ENCODE measurements around the gene DMRTC2.
A peak's percentile ranks its signal among the peaks of the same experiment; 100 is the strongest.

The DMRTC2 gene

DNA sequence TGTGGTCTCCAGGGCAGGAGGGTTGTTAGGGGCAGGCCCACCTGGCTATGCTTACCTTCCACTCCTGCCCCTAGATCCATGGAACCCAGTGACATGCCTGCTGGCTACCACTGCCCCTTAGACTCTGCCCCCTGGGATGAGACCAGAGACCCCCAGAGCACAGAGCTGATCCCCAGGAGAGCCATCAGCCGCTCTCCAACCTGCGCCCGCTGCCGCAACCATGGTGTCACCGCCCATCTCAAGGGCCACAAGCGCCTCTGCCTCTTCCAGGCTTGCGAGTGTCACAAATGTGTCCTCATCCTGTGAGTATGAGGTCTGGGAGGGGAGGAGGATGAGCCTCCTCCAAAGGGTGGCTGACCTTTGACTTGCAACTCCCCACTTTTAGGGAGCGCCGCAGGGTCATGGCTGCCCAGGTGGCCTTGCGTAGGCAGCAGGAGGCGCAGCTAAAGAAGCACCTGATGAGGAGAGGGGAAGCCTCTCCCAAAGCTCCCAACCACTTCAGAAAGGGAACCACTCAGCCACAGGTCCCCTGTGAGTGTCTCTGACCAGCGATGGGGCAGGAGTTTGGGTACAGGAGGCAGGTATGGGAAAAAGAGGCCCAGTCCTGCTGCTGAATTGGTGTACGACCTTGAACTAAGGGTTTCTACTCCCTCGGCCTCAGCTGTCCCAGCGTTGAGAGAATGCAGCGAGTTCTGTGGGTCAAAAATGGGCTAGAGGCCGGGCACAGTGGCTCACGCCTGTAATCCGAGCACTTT lies 2.7 kb downstream of the DMRTC2 start:
- DNase-seq = no peak

DNA sequence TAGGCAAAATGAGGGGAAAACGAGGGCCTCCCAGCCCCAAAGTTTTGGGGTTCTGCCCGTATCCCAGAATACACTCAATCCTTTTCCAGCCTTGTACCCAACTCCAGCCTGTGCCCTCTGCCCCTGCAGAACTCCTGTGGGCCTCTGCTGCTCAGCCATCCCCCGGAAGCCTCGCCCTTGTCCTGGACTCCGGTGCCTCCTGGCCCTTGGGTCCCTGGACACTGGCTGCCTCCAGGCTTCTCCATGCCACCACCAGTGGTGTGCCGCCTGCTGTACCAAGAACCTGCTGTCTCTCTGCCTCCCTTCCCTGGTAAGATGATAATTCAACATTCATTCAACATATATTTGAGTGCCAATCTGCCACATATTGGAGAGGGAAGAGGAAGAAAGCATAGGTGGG lies 3.8 kb downstream of the DMRTC2 start:
- no peak for DNase-seq

DNA sequence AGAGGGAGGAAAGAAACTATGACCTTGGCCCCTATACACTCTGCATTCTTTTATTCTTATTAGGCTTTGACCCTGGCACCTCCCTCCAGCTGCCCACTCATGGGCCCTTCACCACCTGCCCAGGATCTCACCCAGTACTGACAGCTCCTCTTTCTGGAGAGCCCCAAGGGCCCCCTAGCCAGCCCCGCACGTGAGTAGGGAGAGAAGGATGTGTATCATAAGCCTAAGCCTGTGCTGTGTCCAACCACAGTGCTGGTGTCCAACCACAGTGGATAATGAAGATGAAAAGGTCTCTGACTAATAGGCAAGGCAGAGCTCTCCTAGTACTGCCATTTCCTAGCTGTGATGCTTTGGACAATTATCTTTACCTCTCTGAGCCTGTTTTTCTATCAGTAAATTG lies 4.2 kb downstream of the DMRTC2 start:
- no peak for DNase-seq

DNA sequence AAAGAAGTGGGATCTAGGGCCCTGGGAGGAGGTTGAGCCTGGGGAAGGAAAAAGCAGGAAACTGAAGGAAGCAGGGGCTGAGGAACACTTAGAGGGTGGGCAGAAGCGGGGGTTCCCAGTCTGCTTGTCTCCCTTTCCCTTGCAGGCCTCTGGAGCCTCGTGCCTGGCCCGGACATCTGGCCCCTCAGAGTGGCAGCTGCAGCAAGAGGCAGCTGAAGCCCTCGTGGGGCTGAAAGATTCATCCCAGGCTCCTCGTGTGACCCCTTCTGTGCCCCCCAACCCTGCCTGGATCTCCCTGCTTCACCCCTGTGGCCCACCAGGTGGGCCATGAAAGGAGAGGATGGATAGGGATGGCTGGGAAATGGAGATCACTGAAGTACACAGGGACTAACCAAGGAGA lies 5.5 kb downstream of the DMRTC2 start:
- DNase-seq = no peak

DNA sequence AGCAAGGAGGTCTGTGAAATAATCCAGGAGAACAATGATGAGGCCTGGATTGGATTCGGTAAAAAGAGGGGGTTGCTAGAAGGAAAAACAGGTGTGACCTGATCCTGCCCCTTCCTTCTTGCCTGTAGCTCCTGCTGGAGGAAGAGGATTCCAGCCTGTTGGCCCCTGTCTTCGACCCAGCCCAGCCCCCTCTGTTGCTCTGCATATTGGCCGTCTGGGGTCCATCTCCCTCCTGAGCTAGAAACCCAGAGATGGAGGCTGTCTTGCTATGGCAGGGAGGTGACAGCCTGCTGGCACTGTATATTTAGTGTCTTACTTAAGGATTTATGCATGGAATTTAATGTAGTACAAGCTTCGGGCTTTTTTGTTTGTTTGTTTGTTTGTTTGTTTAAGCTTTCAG lies 6.6 kb downstream of the DMRTC2 start:
- no peak for DNase-seq

DNA sequence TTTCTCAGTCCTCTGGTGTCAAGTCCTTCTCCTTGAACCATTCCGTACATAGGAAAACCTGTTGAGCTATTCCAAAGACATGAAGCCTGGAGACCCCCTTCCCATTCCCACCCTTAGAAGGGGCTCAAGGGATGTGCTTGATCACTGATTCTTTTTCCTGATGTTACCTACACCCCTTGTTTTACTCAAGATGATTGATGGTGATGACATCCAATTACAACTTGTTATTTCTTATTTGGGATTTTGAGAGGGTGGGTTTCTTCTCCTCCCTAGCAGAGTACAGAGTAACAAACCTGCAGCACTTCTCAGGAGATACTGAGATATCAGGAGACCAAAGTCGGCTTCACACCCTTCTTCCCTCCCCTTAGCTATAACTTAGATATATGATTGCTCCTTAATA lies 8.5 kb downstream of the DMRTC2 start:
- no peak for DNase-seq

DNA sequence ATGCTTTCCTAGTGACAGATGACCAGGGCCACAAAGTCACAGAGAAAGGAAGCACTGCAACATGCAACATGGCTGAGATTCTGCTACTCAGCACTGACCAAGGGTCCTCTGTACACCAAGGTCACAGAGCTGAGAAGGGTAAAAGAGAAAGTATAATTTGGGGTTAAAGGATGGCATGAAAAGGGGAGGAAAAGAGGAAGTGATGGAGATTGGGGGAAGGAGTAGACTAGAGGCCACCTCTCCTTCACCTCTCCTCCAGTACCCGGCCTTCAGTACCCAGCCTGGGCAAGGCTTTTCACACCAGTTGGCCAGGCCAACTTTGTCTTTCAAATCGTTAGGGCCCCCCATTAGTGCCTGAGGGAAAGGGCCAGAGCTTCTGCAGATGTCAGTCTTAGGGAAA lies 8.9 kb downstream of the DMRTC2 start:
- no peak for DNase-seq

DNA sequence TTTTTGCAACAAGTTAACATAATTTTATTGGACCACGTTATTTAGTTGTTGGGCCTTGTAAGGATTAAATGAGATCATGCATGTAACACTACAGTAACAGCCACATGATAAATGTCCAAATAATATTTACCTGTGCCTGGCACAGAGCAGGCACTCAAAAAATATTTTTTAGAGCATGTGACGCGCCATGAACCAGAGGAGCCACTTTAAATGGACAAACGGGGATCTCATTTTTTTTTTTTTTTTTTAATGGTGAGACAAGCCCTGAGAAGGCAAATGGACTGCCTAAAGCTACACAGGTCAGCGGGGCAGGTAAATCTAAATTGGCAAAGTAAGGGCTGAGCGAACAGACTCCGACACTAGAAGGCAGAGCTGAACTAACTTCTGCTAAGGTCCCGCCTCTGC lies 14.4 kb downstream of the DMRTC2 start:
- no peak for DNase-seq

DNA sequence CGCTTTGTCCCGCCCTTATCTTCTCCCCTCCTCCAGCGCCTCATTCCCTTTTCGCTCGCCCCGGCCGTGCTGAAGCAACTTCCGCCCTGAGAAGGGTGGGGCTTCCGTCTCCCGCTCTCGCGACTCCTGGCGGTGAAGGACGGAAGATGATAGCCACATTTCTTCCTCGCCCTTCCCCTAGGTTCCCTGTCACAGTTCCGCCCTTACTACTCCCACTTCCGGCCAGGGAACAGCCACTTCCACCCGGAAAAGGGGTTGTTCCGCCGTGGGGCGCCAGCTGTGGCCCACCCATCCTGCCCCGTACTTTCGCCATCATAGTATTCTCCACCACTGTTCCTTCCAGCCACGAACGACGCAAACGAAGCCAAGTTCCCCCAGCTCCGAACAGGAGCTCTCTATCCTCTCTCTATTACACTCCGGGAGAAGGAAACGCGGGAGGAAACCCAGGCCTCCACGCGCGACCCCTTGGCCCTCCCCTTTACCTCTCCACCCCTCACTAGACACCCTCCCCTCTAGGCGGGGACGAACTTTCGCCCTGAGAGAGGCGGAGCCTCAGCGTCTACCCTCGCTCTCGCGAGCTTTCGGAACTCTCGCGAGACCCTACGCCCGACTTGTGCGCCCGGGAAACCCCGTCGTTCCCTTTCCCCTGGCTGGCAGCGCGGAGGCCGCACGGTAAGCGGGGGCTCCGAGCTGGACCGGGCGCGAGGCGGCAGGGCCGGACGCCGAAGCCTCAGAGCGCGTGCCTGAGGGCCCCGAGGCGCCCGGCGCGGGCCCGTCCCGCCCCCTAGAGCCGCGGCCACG lies 15.0 kb downstream of the DMRTC2 start, which contains the start of gene RPS19:
TSS of gene RPS19 (plus strand) at position 638 of the 801 bp plus-strand sequence. CDS start 520 bp downstream, outside the sequence.
- peak; percentile 99 for DNase-seq

DNA sequence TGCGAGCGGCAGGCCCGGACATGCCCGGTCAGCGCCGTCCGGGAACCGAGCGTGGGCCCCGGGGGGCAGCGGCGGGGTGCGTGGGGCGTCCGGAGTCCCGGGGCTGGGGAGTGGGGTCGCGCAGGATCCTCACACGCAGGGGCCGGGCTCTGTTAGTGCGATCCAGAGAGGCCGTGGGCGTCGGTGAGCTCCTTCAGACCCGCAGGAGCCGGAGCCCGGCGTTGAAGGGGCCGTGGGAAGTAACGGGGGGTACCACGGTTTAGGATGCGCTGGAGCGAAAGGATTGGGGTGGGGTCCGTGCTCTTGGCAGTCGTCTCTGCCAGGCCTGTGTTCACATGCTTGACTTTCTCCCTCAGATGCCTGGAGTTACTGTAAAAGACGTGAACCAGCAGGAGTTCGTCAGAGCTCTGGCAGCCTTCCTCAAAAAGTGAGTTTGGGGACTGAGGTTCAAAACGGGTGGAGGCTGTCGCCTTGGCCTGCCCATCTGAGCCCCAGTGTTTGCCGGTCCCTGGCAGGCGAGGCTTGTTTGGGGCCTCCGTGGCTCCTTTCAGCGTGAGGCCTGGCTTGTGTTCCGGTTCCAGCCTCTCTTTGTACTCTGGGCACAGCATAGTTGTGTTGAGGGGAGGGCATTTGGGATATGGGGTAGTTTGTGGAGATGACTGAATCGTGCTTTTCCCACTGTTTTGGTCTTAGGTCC lies 15.7 kb downstream of the DMRTC2 start:
- no peak for DNase-seq

DNA sequence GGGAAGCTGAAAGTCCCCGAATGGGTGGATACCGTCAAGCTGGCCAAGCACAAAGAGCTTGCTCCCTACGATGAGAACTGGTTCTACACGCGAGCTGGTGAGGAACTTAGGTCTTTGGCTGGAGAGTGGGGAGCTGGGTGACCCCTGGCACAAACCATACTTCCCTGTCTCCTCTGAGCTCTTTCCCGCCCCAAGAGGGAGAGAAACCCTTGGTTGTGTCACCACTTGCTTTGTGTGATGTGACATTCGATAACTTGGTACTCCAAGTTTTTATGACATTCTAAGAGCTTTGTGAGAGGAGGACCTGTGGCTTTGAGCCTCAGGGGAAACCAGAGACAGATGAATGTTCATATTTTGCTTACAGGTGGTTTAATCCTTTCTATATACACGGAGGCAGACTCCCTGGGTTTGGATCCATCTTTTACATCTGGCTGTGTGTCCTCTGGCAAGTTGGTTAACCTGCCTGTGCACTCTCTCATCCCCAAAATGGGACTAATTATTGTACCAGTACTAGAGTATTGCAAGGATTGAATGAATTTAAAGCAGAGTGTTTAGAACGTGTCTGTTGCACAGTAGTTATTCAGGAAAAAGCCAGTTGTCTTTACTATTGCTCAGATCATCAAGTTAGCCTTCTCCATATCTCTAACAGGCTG lies 16.4 kb downstream of the DMRTC2 start:
- peak; percentile 66 for DNase-seq

DNA sequence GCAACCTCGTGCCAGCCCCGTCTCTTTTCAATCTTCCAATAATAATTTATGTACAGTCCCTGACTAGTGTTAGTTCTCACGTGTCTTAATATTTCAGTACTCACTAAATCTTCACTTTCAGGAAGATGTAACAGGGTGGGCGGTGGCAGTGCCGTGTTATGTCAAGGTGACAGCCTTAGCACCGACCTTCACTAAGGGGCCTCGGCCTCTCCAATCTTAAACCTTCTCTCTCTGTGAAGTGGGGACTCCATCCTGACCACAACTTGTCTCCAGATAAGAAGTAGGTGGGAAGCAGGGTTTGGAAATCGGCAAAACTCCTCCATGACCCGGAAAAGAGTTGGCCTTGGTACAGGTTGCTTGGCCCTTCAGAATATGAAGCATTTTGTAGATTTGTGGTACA lies 17.0 kb downstream of the DMRTC2 start:
- DNase-seq = no peak

DNA sequence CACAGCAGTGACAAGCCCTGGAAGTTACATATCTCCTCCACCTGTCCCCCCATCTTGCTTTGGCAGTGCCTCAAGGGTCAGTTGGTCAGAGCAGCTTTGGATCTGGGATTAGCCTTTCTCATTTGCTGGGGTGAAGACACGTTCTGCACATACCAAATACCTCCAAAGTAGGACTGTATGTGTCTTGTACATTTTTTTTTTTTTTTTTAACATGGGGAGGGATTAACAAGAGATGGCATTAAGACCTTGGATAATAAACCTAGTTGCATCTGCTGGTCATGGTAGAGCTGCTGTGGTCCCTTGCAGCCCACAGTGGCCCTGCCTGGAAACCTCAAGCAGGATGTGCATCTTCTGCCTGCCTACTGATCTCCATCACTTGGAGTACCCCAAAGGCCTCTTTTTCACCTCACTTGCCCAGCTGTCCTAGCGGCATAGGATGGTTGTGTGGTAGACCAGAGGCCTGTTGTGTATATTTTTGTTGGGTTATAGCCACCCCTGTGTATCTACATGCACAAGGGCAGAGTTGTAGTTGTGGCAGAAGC lies 17.7 kb downstream of the DMRTC2 start:
- DNase-seq = no peak

DNA sequence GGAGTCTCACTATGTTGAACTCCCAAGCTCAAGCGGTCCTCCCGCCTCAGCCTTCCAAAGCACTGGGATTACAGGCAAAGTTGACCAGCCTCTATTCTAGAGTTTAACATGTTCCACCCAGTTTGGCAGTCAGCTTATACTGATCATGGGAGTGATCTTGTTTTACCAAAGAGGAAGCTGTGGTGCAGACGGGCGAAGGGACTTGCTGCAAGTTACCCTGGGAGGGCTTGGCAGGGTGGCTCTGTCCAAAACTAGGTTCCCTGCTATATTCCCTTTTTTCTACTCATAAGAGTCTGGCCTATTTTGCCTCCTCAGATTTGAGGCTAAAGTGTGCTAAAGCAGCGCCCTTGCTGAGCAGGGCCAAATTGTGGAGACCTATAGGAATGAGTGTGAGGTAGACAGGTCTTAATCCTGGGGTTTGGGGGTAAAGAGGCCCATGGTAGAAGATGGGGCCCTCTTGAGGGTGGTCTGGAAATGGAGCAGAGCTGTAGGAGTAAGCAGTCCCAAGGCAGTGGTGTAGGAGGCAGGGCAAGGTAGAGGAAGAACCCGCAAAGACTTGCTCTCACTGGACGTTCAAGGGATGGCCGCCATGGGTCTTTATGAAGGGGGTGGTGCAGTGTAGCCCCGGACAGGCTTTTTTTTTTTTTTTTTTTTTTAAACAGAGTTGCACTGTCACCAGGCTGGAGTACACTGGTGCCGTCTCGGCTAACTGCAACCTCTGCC lies 18.5 kb downstream of the DMRTC2 start:
- DNase-seq = no peak

DNA sequence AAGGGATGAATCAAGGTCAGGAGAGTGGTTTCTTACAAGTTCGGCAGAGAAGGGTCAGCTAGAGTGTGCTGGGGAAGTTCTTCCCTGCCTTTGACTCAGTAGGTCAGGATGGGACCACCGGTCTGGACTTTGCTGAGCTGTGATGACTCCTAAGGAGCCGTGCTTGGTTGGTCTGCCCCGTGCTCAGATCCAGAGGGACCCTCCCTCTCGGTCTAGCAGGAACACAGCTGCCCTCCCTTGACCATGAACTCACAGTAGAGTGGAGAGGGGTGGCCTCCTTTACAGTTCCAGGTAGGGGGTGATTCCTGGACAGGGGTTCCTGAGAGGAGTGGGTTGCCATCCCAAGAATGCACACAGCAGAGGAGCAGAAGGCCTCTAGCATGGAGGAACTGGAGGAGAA lies 19.5 kb downstream of the DMRTC2 start:
- no peak for DNase-seq

DNA sequence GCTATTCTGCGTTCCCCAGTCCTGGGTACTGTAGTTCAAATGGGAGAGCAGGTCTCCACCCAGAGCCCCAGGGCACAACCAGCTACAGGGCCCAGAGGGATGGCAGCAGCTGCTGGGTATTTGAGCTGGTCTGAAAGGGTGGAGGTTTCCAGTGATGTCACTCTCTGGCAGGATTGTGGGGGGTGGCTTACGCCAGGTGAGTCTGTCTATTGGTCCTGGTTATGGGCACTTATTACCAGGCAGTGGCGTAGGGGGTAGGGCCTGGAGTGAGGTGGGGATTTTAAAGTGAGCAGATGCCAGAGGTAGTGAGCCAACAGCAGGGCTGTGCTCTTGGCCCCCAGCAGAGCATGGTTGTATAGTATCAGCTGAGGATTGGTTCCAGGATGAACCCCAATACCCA lies 21.4 kb downstream of the DMRTC2 start:
- peak; percentile 72 for DNase-seq

DNA sequence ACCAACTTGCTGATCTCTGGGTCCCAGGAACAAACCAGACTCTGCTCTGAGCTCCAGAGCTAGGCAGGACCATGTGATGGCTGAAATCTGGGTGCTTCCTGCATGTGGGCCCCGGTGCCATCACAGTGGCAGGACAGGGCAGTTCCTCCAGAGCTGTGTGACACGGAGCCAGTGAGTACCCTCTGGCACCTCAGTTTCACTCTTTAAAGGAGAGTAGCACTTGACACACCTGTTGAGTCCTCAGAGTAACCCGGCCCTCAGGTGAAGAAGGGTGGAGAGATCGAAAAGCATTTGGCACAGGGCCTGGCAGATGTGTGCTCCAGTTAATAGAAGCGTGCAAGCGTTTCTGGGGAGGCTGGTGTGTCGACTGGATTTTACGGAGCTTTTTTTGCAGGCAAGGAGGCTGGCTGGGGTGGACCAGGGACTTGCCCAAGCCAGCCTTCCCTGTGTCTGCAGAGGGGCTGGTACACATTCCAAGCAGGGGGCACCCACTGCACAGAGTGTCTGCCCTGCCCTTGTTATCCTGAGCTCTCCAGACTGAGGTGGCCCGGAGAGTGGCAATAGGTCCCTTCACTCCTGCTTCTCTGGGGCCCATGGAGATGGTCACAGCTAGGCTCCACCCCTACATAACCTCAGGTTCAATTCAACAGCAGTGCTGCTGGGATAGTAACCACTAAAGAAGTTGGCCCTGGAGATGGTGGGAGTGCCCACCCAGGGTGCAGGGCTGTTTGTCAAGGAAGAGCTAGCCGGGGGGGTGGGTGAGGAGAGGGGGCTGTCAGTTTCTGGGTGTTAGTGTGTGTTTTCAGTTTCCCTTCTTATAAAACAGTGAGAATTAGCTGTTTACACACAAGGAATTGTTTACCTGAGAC lies 23.5 kb downstream of the DMRTC2 start:
- peak; percentile 68 for DNase-seq

DNA sequence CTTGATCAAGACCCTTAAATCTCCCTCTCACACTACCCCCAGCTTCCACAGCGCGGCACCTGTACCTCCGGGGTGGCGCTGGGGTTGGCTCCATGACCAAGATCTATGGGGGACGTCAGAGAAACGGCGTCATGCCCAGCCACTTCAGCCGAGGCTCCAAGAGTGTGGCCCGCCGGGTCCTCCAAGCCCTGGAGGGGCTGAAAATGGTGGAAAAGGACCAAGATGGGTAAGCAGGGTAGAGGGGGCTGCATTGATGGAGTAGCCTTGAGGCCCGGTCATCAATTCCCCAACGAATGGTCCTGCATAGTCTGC lies 24.1 kb downstream of the DMRTC2 start:
- no peak for DNase-seq

DNA sequence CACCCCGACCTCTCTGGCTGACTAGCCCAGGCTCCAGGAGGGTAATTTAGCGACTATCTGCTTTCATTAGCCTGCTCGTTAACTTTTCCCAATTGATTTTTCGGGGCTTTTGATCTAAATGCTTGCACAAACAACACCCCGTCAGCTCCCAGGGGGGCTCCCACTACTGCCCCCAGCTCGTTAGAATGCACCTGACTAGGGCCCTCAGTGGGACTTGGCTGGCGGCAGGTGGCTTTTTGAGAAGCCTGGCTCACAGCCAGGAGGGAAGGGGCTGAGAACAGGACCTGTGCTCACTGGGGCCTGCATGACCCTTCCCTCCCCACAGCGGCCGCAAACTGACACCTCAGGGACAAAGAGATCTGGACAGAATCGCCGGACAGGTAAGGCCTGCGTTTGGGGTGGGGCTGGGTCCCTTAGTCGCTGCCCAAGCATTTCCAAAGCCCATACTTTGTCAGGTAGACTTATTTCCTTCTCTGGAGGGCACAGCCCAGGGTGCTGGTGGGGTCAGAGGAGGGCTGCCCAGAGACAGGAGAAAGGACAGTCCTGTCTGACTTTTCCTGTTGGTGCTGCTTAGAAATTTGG lies 24.6 kb downstream of the DMRTC2 start:
- no peak for DNase-seq

DNA sequence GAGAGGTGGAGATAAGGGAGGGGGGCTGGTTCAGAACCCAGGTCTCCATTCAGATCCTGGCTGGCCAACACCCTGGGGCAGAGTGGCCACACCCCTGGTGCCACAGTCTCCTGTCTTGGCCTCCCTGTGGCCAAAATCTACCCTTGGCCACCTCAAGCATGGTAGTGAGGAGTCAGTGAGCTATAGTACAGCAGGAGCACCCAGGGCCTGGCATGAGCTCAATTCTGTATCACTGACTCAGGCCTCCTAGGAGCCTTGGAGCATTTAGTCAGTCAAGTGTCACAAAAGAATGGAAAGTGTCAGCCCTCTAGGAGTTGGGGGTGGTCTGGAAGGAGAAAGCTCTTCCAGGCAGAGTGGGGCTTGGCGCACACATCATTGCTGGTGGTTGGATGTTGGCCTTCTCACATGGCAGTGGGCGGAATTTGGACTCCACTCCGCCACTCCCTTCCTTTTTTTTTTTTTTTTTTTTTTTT lies 25.6 kb downstream of the DMRTC2 start:
- peak; percentile 65 for DNase-seq

Measured in activated CD8-positive, alpha-beta memory T cell treated with anti-CD3 and anti-CD28 coated beads, Interleukin-2, amount 50 U/mL, for 48 hours (primary cell).